K562 (cell line): ENCODE results near the gene GALT. TPM values are rescaled to one million over a fixed set of nuclear protein-coding genes. Genes with fewer than 3 reads are reported as not detected.

Source experiments
- CTBP1 ChIP-seq: fragments of 450-650 bp; IDR thresholded peaks from 2 replicates; pipeline ENCODE4 v1.6.1; 2016; ENCODE audit warnings: borderline replicate concordance
- HLTF ChIP-seq: fragments of 450-650 bp; IDR thresholded peaks from 2 replicates; pipeline ENCODE4 v1.6.1; 2016
- ID3 ChIP-seq, 2 experiments: fragments of 250-450 bp in 1 of 2; fragments of 450-650 bp in 1 of 2; sonication (Bioruptor Pico) in 1 of 2; IDR thresholded peaks; 2 replicates each; pipeline versions ENCODE4 v1.6.1 to v1.8.0; 2016 to 2021; ENCODE audit warnings: mild to moderate bottlenecking in 2 of 2, moderate library complexity in 2 of 2, missing compliant biosample characterization in 1 of 2, missing genetic modification characterization in 1 of 2
- KAT7 ChIP-seq: sonication (generic); formaldehyde crosslinking; IDR thresholded peaks from 2 replicates; pipeline ENCODE4 v1.8.0; 2022; ENCODE audit warnings: missing genetic modification reagents, mild to moderate bottlenecking, borderline replicate concordance
- MEF2D ChIP-seq: conservative IDR thresholded peaks from 2 replicates; pipeline ENCODE4 v1.6.1; 2016; ENCODE audit warnings: low read depth, missing genetic modification characterization, missing compliant biosample characterization
- NFE2 ChIP-seq: IDR thresholded peaks from 2 replicates; pipeline ENCODE4 v1.6.1; 2014; ENCODE audit warnings: antibody characterized with exemption, low read depth
- NRF1 ChIP-seq, 2 experiments: fragments of 450-650 bp; IDR thresholded peaks in 1 of 2; conservative IDR thresholded peaks in 1 of 2; 2 replicates each; pipeline ENCODE4 v1.6.1; 2014; ENCODE audit warnings: mild to moderate bottlenecking in 2 of 2
- POLR2AphosphoS5 ChIP-seq: IDR thresholded peaks from 2 replicates; pipeline ENCODE4 v1.6.1; 2011; ENCODE audit warnings: mild to moderate bottlenecking, low read depth, low read length, moderate library complexity; ENCODE audit not compliant: control insufficient read depth, insufficient read depth
- PRDM10 ChIP-seq: fragments of 450-650 bp; IDR thresholded peaks from 2 replicates; pipeline ENCODE4 v1.6.1; 2018; ENCODE audit not compliant: partially characterized antibody
- PYGO2 ChIP-seq: fragments of 450-650 bp; IDR thresholded peaks from 2 replicates; pipeline ENCODE4 v1.6.1; 2016; ENCODE audit warnings: mild to moderate bottlenecking, missing genetic modification characterization, moderate library complexity, missing compliant biosample characterization
- SRSF7 ChIP-seq: fragments of 200-400 bp; formaldehyde crosslinking; optimal IDR thresholded peaks from 2 replicates; pipeline ENCODE3; 2017; ENCODE audit warnings: mild to moderate bottlenecking, low read depth, low read length
- ZKSCAN8 ChIP-seq: fragments of 200-800 bp; sonication (Bioruptor generic); IDR thresholded peaks from 2 replicates; pipeline ENCODE4 v1.6.1; 2016; ENCODE audit warnings: missing genetic modification characterization, missing compliant biosample characterization
- ZNF75A ChIP-seq: fragments of 450-650 bp; formaldehyde crosslinking; IDR thresholded peaks from 2 replicates; pipeline ENCODE4 v1.4.0; 2020; ENCODE audit warnings: mild to moderate bottlenecking
- polyA plus RNA-seq, 8 experiments: library from polyadenylated mRNA; depleted of rRNA in 4 of 8; stranded (reverse) in 5 of 8; unstranded in 3 of 8; fragments of >200 nt; fragmentation: Nextera tagmentation in 2 of 8; fragmentation: Illumina TruSeq in 1 of 8; extraction: Ambion mirVana in 2 of 8; extraction: Trizol in 1 of 8; gene quantifications; 2 replicates each; pipeline versions ENCODE4 v1.2.1 to v1.2.3, GENCODE V29; 2011 to 2014; ENCODE audit warnings: inconsistent platforms in 1 of 8, missing spikeins in 1 of 8
- total RNA-seq, 7 experiments: library from RNA; depleted of rRNA in 6 of 7; stranded (reverse); fragments of >200 nt in 6 of 7; fragmentation: Illumina TruSeq in 2 of 7; extraction: Trizol in 2 of 7; gene quantifications; 2 replicates each; pipeline versions ENCODE4 v1.2.1 to v1.2.3, GENCODE V29; 2011 to 2021; ENCODE audit warnings: low replicate concordance in 1 of 7
- TF ChIP-seq, protein P1 (sequence below): fragments of 200-400 bp; formaldehyde crosslinking; IDR thresholded peaks from 2 replicates; pipeline ENCODE4 v1.6.1; 2017; ENCODE audit warnings: mild to moderate bottlenecking, low read depth, low read length, moderate library complexity

The GALT gene
- total and polyA plus RNA-seq, 9 of the 15 experiments (the other 6 are each of a cell fraction or from before 2014, with no cell fraction given), result 7.3 to 29.2 (median 15.6) TPM

GRCh38 chr9:34665381-34666250, 19.1 kb downstream of the GALT start (continued):
- TF ChIP-seq ZKSCAN8 (CRISPR knock-in tag), result no peak
- no peak for TF ChIP-seq MEF2D (tag)
- peak; percentile 21; the same call in 1 of the 2 replicates for TF ChIP-seq CTBP1
- no peak for TF ChIP-seq SRSF7
- peak; percentile 87; the same call in 1 of the 2 replicates for TF ChIP-seq POLR2AphosphoS5
- TF ChIP-seq, protein P1, sequence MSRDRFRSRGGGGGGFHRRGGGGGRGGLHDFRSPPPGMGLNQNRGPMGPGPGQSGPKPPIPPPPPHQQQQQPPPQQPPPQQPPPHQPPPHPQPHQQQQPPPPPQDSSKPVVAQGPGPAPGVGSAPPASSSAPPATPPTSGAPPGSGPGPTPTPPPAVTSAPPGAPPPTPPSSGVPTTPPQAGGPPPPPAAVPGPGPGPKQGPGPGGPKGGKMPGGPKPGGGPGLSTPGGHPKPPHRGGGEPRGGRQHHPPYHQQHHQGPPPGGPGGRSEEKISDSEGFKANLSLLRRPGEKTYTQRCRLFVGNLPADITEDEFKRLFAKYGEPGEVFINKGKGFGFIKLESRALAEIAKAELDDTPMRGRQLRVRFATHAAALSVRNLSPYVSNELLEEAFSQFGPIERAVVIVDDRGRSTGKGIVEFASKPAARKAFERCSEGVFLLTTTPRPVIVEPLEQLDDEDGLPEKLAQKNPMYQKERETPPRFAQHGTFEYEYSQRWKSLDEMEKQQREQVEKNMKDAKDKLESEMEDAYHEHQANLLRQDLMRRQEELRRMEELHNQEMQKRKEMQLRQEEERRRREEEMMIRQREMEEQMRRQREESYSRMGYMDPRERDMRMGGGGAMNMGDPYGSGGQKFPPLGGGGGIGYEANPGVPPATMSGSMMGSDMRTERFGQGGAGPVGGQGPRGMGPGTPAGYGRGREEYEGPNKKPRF, result no peak
- no peak for TF ChIP-seq ID3 (CRISPR knock-in tag; IDR thresholded peaks at IDR 0.05)
- TF ChIP-seq ID3 (tag; IDR thresholded peaks at IDR 0.05), result no peak
- TF ChIP-seq HLTF, result no peak
- TF ChIP-seq KAT7 (CRISPR knock-in tag), result peak; percentile 55; the same call in 1 of the 2 replicates
- TF ChIP-seq PRDM10, result no peak
- TF ChIP-seq NFE2, result no peak
- peak; percentile 65 to 71 for TF ChIP-seq NRF1 (conservative IDR thresholded peaks at IDR 0.05 in 1 of 2, IDR thresholded peaks at IDR 0.05 in 1 of 2)
- no peak for TF ChIP-seq ZNF75A
- TF ChIP-seq PYGO2, result no peak
